ENCODE results near the gene RDH12. TPM values are rescaled to one million over a fixed set of nuclear protein-coding genes. Genes with fewer than 3 reads are reported as not detected.

The RDH12 gene
- total RNA-seq, 3 donors from 2014 or later: not detected

- TF ChIP-seq, protein P1, sequence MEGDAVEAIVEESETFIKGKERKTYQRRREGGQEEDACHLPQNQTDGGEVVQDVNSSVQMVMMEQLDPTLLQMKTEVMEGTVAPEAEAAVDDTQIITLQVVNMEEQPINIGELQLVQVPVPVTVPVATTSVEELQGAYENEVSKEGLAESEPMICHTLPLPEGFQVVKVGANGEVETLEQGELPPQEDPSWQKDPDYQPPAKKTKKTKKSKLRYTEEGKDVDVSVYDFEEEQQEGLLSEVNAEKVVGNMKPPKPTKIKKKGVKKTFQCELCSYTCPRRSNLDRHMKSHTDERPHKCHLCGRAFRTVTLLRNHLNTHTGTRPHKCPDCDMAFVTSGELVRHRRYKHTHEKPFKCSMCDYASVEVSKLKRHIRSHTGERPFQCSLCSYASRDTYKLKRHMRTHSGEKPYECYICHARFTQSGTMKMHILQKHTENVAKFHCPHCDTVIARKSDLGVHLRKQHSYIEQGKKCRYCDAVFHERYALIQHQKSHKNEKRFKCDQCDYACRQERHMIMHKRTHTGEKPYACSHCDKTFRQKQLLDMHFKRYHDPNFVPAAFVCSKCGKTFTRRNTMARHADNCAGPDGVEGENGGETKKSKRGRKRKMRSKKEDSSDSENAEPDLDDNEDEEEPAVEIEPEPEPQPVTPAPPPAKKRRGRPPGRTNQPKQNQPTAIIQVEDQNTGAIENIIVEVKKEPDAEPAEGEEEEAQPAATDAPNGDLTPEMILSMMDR (IDR thresholded peaks at IDR 0.05): no peak
- no peaks in the 10 kb centered on the region for H3K36me3 ChIP-seq (ENCODE audit: low read depth)
- no peak for DNase-seq
- no peaks in the 10 kb centered on the region for H3K9me3 ChIP-seq
- intact Hi-C loops (cut with DNase I, micrococcal nuclease): no loop called here
- H3K4me3 ChIP-seq: no peak overlapping the region
- ATAC-seq: no peak
- H3K4me1 ChIP-seq (ENCODE audit: low read depth): no peaks in the 10 kb centered on the region
Measured at GRCh38 chr14:67728258-67728657, 26.6 kb downstream of the RDH12 start.

DNA sequence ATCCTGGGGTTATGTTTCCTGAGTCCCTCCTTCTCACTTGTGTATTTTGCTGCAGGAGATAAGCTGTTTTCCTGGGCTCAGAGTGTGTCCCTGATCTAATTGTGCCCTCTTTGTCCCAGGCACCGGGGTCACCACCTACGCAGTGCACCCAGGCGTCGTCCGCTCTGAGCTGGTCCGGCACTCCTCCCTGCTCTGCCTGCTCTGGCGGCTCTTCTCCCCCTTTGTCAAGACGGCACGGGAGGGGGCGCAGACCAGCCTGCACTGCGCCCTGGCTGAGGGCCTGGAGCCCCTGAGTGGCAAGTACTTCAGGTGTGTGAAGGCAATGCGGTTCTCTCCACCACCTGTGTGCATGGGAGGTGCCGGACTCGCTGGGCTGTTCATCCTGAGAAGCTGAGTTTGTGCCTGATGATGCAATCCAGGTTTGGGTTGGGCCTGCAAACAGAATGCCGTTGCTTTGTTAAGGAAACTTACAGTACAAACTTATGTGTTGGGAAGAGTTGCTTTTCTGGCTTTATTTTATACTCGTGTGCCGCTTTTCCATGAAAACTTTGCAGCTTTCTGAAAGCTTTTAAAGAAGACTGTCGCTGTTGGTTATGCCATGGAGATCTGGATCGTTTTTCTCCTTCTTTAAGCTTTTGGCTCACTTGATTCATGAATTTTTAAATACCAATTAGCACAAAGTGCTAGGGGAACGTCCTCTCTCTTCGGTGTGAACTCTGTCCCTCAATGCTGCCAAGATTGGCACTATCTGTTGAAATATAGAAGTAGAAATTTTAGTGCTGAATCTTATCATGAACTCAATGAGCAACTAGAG, 27.6 kb downstream of the RDH12 start:
- intact Hi-C loops (cut with DNase I, micrococcal nuclease): no loop called here
- Histone ChIP-seq H3K36me3 (ENCODE audit: low read depth) (no peaks in the 10 kb centered on the region), H3K9me3 (no peaks in the 10 kb centered on the region), H3K4me1 (ENCODE audit: low read depth) (no peaks in the 10 kb centered on the region), H3K4me3 (no peak overlapping the region)
- TF ChIP-seq, protein P1 (IDR thresholded peaks at IDR 0.05): no peak
- DNase-seq: peak; percentile 64 to 70 (median 65)
- peak; percentile 95 for ATAC-seq

GRCh38 chr14:67733616-67734015, 31.9 kb downstream of the RDH12 start:
- TF ChIP-seq, protein P1 (IDR thresholded peaks at IDR 0.05): no peak
- DNase-seq: no peak
- no peak for ATAC-seq
- Histone ChIP-seq H3K4me3 (no peak overlapping the region), H3K4me1 (ENCODE audit: low read depth) (no peaks in the 10 kb centered on the region), H3K36me3 (ENCODE audit: low read depth) (no peaks in the 10 kb centered on the region), H3K9me3 (no peaks in the 10 kb centered on the region)
- intact Hi-C loops (cut with DNase I, micrococcal nuclease): no loop called here

- Histone ChIP-seq H3K36me3 (ENCODE audit: low read depth) (no peaks in the 10 kb centered on the region), H3K4me1 (ENCODE audit: low read depth) (no peaks in the 10 kb centered on the region), H3K4me3 (no peak overlapping the region), H3K9me3 (no peaks in the 10 kb centered on the region)
- DNase-seq (no peak), ATAC-seq (no peak)
- intact Hi-C loops (cut with DNase I, micrococcal nuclease): no loop called here
- TF ChIP-seq, protein P1 (IDR thresholded peaks at IDR 0.05): no peak
Measured at GRCh38 chr14:67734675-67735074, 33.0 kb downstream of the RDH12 start.

- H3K9me3 ChIP-seq: no peaks in the 10 kb centered on the region
- H3K4me1 ChIP-seq (ENCODE audit: low read depth): no peaks in the 10 kb centered on the region
- intact Hi-C loops (cut with DNase I, micrococcal nuclease): no loop called here
- TF ChIP-seq, protein P1 (IDR thresholded peaks at IDR 0.05): no peak
- H3K36me3 ChIP-seq (ENCODE audit: low read depth): no peaks in the 10 kb centered on the region
- DNase-seq (peak in 1 of 3 donors; percentile 44), ATAC-seq (no peak)
- no peak overlapping the region for H3K4me3 ChIP-seq
Measured at GRCh38 chr14:67735336-67736147, 33.9 kb downstream of the RDH12 start.

Measured in mucosa of descending colon (tissue), 3 donors.